Measurements from ENCODE around the gene ENG. TPM values are rescaled to one million over a fixed set of nuclear protein-coding genes. Genes with fewer than 3 reads are reported as not detected.

ENG gene
- polyA plus RNA-seq, 3 donors, result 15.7 to 26.0 (median 17.9) TPM

GRCh38 chr9:127835991-127836516, 18.4 kb downstream of the ENG start:
- H3K9me3 Mint-ChIP-seq, result peaks cover 0 to 4% (median 0%) of the 10 kb centered on the region in 7 donors
- WGBS (ENCODE audit: insufficient coverage), result 3% methylated on average over 10 of the region's 17 CpGs
- Histone ChIP-seq H3K9me3 (replicated peaks in 1 of 2; ENCODE audit: control insufficient read depth in 1 of 2, insufficient read depth in 1 of 2, low read length in 2 of 2) (no peaks in the 10 kb centered on the region), H3K4me3 (replicated peaks in 1 of 3; ENCODE audit: low read depth in 2 of 3, low read length in 3 of 3) (no peak overlapping the region), H3K9ac (ENCODE audit: insufficient read depth, low read length, poor library complexity, severe bottlenecking) (peak overlapping the region; percentile 75), H3K4me2 (replicated peaks; ENCODE audit: extremely low read depth, low read length, poor library complexity, severe bottlenecking) (peak overlapping the region; percentile 29), H3K27me3 (ENCODE audit: control insufficient read depth in 2 of 2, insufficient read depth in 2 of 2, low read length in 2 of 2) (no peaks in the 10 kb centered on the region), H3K79me2 (ENCODE audit: insufficient read depth, low read length) (no peaks in the 10 kb centered on the region), H3K4me1 (ENCODE audit: control insufficient read depth in 1 of 2, insufficient read depth in 2 of 2, low read length in 2 of 2) (peaks cover 47% of the 10 kb centered on the region in 2 donors), H3K36me3 (replicated peaks in 1 of 2; ENCODE audit: control insufficient read depth in 1 of 2, insufficient read depth in 2 of 2, low read length in 2 of 2) (peaks cover 3 to 6% of the 10 kb centered on the region in 2 donors), H3K27ac (ENCODE audit: low read depth in 1 of 2, low read length in 2 of 2) (peak overlapping the region; percentile 92 to 99), H4K20me1 (ENCODE audit: insufficient read depth, low read length) (no peaks in the 10 kb centered on the region), H2AFZ (ENCODE audit: insufficient read depth, low read depth, low read length, poor library complexity, severe bottlenecking) (peak overlapping the region; percentile 51)
- peak overlapping the region; percentile 27 to 57 for H3K4me3 Mint-ChIP-seq
- peaks cover 28 to 44% of the 10 kb centered on the region in 2 donors for H3K36me3 Mint-ChIP-seq
- peaks cover 2 to 6% (median 5%) of the 10 kb centered on the region in 3 donors for H3K27me3 Mint-ChIP-seq (ENCODE audit: low read depth in 3 of 3)
- H3K4me1 Mint-ChIP-seq, result peaks cover 56% of the 10 kb centered on the region
- DNase-seq, result peak; percentile 91 to 95 (median 93)
- intact Hi-C loops (cut with micrococcal nuclease), result loop anchor here in 1 of 2 donors (2.0 to 5.0 kb wide), 2 partner anchors 34 to 55 kb away; partner anchors contain the start of gene FPGS
- peak overlapping the region; percentile 97 to 99 (median 98) for H3K27ac Mint-ChIP-seq
- TF ChIP-seq CTCF (IDR thresholded peaks at IDR 0.05), result no peak

GRCh38 chr9:127833555-127833954, 20.9 kb downstream of the ENG start:
- H3K79me2 ChIP-seq (ENCODE audit: insufficient read depth, low read length), result no peaks in the 10 kb centered on the region
- peaks cover 53% of the 10 kb centered on the region for H3K4me1 Mint-ChIP-seq
- no peak overlapping the region for H3K4me3 Mint-ChIP-seq
- no peak for TF ChIP-seq CTCF (IDR thresholded peaks at IDR 0.05)
- peaks cover 5 to 10% of the 10 kb centered on the region in 2 donors for H3K36me3 ChIP-seq (replicated peaks in 1 of 2; ENCODE audit: control insufficient read depth in 1 of 2, insufficient read depth in 2 of 2, low read length in 2 of 2)
- H3K4me3 ChIP-seq (replicated peaks in 1 of 3; ENCODE audit: low read depth in 2 of 3, low read length in 3 of 3), result no peak overlapping the region
- no peaks in the 10 kb centered on the region for H4K20me1 ChIP-seq (ENCODE audit: insufficient read depth, low read length)
- intact Hi-C loops (cut with micrococcal nuclease), result no loop called here
- 17% methylated on average over 1 of the region's 1 CpG for WGBS (ENCODE audit: insufficient coverage)
- peaks cover 45 to 46% of the 10 kb centered on the region in 2 donors for H3K4me1 ChIP-seq (ENCODE audit: control insufficient read depth in 1 of 2, insufficient read depth in 2 of 2, low read length in 2 of 2)
- peak; percentile 85 to 95 (median 92) for DNase-seq
- no peaks in the 10 kb centered on the region for H3K27me3 ChIP-seq (ENCODE audit: control insufficient read depth in 2 of 2, insufficient read depth in 2 of 2, low read length in 2 of 2)
- H3K27me3 Mint-ChIP-seq (ENCODE audit: low read depth in 3 of 3), result peaks cover 3 to 5% (median 4%) of the 10 kb centered on the region in 3 donors
- H3K9me3 ChIP-seq (replicated peaks in 1 of 2; ENCODE audit: control insufficient read depth in 1 of 2, insufficient read depth in 1 of 2, low read length in 2 of 2), result no peaks in the 10 kb centered on the region
- H3K9me3 Mint-ChIP-seq, result peaks cover 0 to 4% (median 0%) of the 10 kb centered on the region in 7 donors
- H3K27ac ChIP-seq (ENCODE audit: low read depth in 1 of 2, low read length in 2 of 2), result peak overlapping the region; percentile 78 to 82
- no peak overlapping the region for H3K4me2 ChIP-seq (replicated peaks; ENCODE audit: extremely low read depth, low read length, poor library complexity, severe bottlenecking)
- no peak overlapping the region for H2AFZ ChIP-seq (ENCODE audit: insufficient read depth, low read depth, low read length, poor library complexity, severe bottlenecking)
- peak overlapping the region; percentile 43 for H3K9ac ChIP-seq (ENCODE audit: insufficient read depth, low read length, poor library complexity, severe bottlenecking)
- peak overlapping the region; percentile 78 to 99 (median 96) for H3K27ac Mint-ChIP-seq
- peaks cover 24 to 38% of the 10 kb centered on the region in 2 donors for H3K36me3 Mint-ChIP-seq

All from CD14-positive monocyte (primary cell).